ENCODE results near the gene GARRE1.

The GARRE1 gene

DNA sequence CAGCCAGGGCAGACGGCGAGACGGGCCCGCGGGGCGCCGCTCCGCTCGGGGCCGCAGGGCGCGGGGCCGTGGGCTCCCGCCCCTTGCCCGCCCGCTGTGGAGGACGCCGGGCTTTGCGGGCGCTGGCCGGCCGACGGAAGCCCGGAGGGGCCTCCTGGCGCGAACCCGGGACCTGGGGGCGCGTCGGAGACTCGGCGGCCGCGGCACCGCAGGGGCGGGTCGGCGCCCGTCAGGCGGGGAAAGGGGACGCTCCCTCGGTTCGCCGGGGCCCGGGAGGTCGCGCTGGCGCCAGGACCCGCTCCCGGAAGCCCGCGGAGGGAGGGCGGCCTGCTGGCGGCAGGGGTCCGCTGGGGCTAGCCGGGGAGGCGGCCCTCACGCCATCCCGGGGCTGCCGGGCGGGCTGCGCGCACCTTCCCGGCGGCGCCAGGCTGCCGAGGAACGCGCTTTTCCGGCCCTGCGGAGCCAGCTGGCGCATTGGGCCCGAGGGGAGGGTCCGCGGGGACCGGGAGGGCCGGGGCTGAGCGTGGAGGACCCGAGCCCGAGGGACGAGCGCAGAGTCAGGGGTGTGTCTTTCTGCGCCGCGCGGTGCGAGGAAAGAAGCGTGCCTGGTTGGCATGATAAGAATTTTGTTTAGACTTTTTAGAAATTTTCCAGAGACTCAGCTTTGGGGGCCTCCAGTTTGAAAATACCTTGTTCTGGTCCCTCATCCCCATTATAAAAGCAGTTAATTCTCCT lies 511 bp downstream of the GARRE1 start:
- TF ChIP-seq POLR2AphosphoS5 (IDR thresholded peaks at IDR 0.05; ENCODE audit: low read depth, low read length) = no peak
- no peak for TF ChIP-seq TAF1 (IDR thresholded peaks at IDR 0.05; ENCODE audit: borderline replicate concordance, insufficient read depth, low read length)
- TF ChIP-seq FOXP2 (optimal IDR thresholded peaks at IDR 0.05; ENCODE audit: borderline replicate concordance, extremely low read depth, extremely low read length, insufficient read depth) = no peak
- TF ChIP-seq SIN3A (IDR thresholded peaks at IDR 0.05; ENCODE audit: borderline replicate concordance, insufficient read depth, low read length) = no peak

- no peak for TF ChIP-seq TAF1 (IDR thresholded peaks at IDR 0.05; ENCODE audit: borderline replicate concordance, insufficient read depth, low read length)
- no peak for TF ChIP-seq POLR2AphosphoS5 (IDR thresholded peaks at IDR 0.05; ENCODE audit: low read depth, low read length)
- no peak for TF ChIP-seq REST (IDR thresholded peaks at IDR 0.05; ENCODE audit: insufficient read depth in 1 of 2, low read depth in 2 of 2, low read length in 2 of 2)
- no peak for TF ChIP-seq FOXP2 (optimal IDR thresholded peaks at IDR 0.05; ENCODE audit: borderline replicate concordance, extremely low read depth, extremely low read length, insufficient read depth)
- TF ChIP-seq SIN3A (IDR thresholded peaks at IDR 0.05; ENCODE audit: borderline replicate concordance, insufficient read depth, low read length) = no peak
Measured at GRCh38 chr19:34255546-34255945, 1.2 kb downstream of the GARRE1 start.

DNA sequence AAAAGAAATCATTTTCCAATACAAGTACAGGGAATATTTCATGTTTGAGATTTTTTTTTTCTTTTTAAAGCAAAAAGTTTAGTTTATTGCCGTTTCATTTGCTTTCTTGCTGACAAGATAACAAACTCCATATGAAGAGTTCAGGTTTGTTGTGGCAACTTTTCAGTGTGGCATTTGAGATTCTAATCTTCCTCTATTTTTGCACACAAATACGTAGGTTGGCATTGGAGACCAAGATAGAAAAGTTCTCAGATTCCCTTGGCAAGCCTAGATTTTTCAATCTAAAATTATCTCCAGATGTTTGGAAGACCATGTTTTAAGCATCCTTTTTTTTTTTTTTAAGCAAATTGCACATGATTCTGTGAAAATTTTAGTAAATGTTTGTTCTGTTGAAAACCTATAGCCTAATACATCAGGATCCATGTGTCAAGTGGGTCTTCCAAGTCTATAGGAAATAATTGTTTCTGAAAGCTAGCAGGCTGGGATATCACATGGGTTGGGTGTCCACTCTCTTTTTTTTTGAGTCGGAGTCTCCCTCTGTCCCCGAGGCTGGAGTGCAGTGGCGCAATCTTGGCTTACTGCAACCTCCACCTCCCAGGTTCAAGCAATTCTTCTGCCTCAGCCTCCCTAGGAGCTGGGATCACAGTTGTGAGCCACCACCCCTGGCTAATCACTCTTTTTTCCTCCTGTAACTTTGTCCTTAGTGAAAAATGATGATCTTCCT lies 2.6 kb downstream of the GARRE1 start:
- TF ChIP-seq REST (IDR thresholded peaks at IDR 0.05; ENCODE audit: insufficient read depth in 1 of 2, low read depth in 2 of 2, low read length in 2 of 2) = no peak
- TF ChIP-seq TAF1 (IDR thresholded peaks at IDR 0.05; ENCODE audit: borderline replicate concordance, insufficient read depth, low read length) = no peak
- TF ChIP-seq POLR2AphosphoS5 (IDR thresholded peaks at IDR 0.05; ENCODE audit: low read depth, low read length) = no peak
- TF ChIP-seq FOXP2 (optimal IDR thresholded peaks at IDR 0.05; ENCODE audit: borderline replicate concordance, extremely low read depth, extremely low read length, insufficient read depth) = no peak
- no peak for TF ChIP-seq SIN3A (IDR thresholded peaks at IDR 0.05; ENCODE audit: borderline replicate concordance, insufficient read depth, low read length)

DNA sequence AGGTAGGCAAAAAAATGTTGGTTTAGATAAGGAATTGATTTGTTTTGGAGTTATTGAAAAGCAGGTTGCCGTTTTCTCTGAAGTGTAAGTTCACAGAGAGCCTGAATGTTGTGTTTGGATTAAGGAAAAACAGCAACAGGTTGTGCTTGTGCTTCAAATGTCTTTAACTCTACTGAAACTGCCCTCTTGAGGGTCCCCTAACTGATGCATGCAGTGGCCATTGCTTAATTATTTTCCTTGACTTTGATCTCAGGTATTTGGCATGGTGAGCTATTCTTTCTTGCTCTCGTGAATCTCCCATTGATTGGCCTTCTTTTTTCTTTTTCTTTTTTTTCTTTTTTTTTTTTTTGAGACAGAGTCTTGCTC lies 3.2 kb downstream of the GARRE1 start:
- TF ChIP-seq TAF1 (IDR thresholded peaks at IDR 0.05; ENCODE audit: borderline replicate concordance, insufficient read depth, low read length) (no peak), POLR2AphosphoS5 (IDR thresholded peaks at IDR 0.05; ENCODE audit: low read depth, low read length) (no peak), SIN3A (IDR thresholded peaks at IDR 0.05; ENCODE audit: borderline replicate concordance, insufficient read depth, low read length) (no peak), FOXP2 (optimal IDR thresholded peaks at IDR 0.05; ENCODE audit: borderline replicate concordance, extremely low read depth, extremely low read length, insufficient read depth) (no peak), REST (IDR thresholded peaks at IDR 0.05; ENCODE audit: insufficient read depth in 1 of 2, low read depth in 2 of 2, low read length in 2 of 2) (no peak)

GRCh38 chr19:34259367-34260095 lies 5.2 kb downstream of the GARRE1 start:
- TF ChIP-seq REST (IDR thresholded peaks at IDR 0.05; ENCODE audit: insufficient read depth in 1 of 2, low read depth in 2 of 2, low read length in 2 of 2) (peak; percentile 46 to 77; a peak in 3 of 4 replicates), SIN3A (IDR thresholded peaks at IDR 0.05; ENCODE audit: borderline replicate concordance, insufficient read depth, low read length) (no peak)

Measured in PFSK-1 (cell line).